ENCODE measurements around the gene SHLD2.
"Not testable (repeated sequence)": the region's sequence is repeated elsewhere in the genome, so short reads cannot be mapped to it uniquely, and the experiment has no call there.

Gene SHLD2

DNA sequence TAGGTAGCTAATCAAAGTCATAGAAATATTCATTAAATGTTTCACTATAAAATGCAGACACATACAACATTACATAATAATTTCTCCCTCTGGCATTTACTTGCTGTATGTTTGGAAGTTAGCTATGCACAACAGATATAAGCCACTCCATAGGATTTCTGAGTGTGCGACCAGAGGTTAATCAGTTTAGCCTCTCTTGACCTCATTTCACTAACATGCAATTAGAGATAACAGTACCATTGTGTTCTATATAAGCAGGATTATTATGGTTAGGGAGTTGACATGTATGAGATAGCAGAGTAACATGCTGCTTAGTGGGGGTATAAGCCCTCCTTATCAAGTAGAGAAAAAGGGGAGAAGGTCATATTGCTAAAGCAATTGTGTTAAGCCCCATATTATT, 26.7 kb upstream of the SHLD2 start:
- Histone ChIP-seq H3K27ac (no peak overlapping the region), H3K4me3 (ENCODE audit: low read depth, low read length) (no peak overlapping the region), H3K9me3 (ENCODE audit: severe bottlenecking) (no peaks in the 10 kb centered on the region), H3K27me3 (ENCODE audit: insufficient read depth, low read depth, severe bottlenecking) (no peaks in the 10 kb centered on the region), H3K36me3 (peaks cover 59% of the 10 kb centered on the region)
- no peak for DNase-seq
- TF ChIP-seq, protein P1, sequence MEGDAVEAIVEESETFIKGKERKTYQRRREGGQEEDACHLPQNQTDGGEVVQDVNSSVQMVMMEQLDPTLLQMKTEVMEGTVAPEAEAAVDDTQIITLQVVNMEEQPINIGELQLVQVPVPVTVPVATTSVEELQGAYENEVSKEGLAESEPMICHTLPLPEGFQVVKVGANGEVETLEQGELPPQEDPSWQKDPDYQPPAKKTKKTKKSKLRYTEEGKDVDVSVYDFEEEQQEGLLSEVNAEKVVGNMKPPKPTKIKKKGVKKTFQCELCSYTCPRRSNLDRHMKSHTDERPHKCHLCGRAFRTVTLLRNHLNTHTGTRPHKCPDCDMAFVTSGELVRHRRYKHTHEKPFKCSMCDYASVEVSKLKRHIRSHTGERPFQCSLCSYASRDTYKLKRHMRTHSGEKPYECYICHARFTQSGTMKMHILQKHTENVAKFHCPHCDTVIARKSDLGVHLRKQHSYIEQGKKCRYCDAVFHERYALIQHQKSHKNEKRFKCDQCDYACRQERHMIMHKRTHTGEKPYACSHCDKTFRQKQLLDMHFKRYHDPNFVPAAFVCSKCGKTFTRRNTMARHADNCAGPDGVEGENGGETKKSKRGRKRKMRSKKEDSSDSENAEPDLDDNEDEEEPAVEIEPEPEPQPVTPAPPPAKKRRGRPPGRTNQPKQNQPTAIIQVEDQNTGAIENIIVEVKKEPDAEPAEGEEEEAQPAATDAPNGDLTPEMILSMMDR (IDR thresholded peaks at IDR 0.05; ENCODE audit: low read depth, low read length), result no peak

DNA sequence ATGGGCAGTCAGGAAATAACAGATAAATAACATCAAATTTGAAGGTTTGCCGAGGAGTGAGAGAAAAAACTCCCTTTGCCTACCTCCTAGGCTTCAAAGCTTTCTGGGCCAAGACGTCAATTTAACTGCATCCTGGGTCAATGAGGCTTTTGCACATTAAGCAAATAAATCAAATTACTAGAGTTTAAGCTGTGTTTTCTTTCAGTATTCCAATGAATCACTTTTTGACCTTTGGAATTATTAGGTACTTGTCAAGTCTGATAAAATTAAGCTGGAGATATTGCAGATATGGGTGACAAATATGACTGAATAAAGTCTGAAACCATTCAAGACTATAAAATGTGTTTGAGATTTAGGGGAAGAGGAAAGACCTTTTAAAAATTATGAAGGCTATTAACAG, 22.6 kb upstream of the SHLD2 start:
- TF ChIP-seq, protein P1 (IDR thresholded peaks at IDR 0.05; ENCODE audit: low read depth, low read length), result no peak
- no peak overlapping the region for H3K4me3 ChIP-seq (ENCODE audit: low read depth, low read length)
- H3K9me3 ChIP-seq (ENCODE audit: severe bottlenecking), result no peaks in the 10 kb centered on the region
- H3K36me3 ChIP-seq, result peaks cover 40% of the 10 kb centered on the region
- no peak for DNase-seq
- no peak overlapping the region for H3K27ac ChIP-seq
- H3K27me3 ChIP-seq (ENCODE audit: insufficient read depth, low read depth, severe bottlenecking), result no peaks in the 10 kb centered on the region

DNA sequence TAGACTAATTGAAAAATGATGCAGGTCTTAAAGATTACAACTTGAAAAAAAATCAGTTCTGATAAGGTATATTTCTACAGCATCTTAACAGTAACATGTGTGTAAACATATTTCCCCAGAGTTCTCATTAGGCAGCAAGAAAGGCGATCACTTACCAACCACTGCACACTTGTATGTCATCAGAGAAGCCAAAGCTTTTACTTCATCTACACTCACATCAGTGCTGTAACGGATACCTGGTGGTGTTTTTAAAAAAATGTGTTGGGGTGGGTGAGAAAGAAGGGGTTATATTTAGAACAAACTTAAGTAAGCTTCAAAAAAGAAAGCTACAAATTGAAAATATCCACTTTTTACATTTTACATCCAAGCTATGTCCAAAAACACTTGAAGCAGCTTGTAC, 18.6 kb upstream of the SHLD2 start:
- not testable (repeated sequence) for H3K4me3 ChIP-seq (ENCODE audit: low read depth, low read length); DNase-seq; H3K27ac ChIP-seq; H3K27me3 ChIP-seq (ENCODE audit: insufficient read depth, low read depth, severe bottlenecking); H3K9me3 ChIP-seq (ENCODE audit: severe bottlenecking)
- peaks cover 18% of the 10 kb centered on the region for H3K36me3 ChIP-seq

DNA sequence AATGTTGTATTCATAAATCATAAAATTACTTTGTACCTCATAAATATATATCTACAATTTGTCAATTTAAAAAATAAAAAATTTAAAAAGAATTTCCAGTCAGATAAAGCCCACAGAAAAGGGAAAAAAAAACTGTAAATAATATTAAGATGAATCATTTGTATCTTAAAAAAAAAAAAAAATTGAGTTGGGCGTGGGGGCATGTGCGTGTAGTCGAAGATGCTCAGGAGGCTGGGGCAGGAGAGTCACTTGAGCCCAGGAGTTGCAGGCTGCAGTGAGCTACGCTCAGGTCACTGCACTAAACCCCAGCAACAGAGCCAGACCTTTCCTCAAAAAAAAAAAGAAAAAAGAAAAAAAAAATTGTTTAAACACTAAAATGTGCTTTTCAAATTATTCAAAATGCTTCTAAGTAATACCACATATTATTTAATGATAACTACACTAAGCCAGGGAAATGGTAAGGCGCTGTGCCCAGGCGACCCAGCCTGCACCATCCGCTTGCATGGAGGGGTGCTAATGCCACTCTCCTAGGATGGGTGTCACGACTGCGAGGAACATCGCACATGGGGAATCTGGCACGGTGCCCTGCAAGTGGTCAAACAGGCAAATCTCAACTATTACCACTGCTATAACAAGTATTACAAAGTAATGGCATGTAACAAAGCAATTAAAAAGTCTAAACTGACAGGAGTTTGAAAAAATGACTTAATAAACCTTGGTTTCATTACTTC, 15.7 kb upstream of the SHLD2 start:
- Histone ChIP-seq H3K9me3 (ENCODE audit: severe bottlenecking) (no peaks in the 10 kb centered on the region), H3K4me3 (ENCODE audit: low read depth, low read length) (no peak overlapping the region), H3K36me3 (peaks cover 6% of the 10 kb centered on the region), H3K27ac (no peak overlapping the region), H3K27me3 (ENCODE audit: insufficient read depth, low read depth, severe bottlenecking) (no peaks in the 10 kb centered on the region)
- TF ChIP-seq, protein P1 (IDR thresholded peaks at IDR 0.05; ENCODE audit: low read depth, low read length), result no peak
- no peak for DNase-seq

DNA sequence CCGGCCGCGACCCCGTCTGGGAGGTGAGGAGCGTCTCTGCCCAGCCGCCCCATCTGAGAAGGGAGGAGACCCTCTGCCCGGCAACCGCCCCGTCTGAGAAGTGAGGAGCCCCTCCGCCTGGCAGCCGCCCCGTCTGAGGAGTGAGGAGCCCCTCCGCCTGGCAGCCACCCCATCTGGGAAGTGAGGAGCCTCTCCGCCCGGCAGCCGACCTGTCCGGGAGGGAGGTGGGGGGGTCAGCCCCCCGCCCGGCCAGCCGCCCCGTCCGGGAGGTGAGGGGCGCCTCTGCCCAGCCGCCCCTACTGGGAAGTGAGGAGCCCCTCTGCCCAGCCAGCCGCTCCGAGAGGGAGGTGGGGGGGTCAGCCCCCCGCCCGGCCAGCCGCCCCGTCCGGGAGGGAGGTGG, 14.4 kb upstream of the SHLD2 start:
- not testable (repeated sequence) for H3K4me3 ChIP-seq (ENCODE audit: low read depth, low read length); H3K27ac ChIP-seq; H3K36me3 ChIP-seq; DNase-seq; H3K27me3 ChIP-seq (ENCODE audit: insufficient read depth, low read depth, severe bottlenecking); H3K9me3 ChIP-seq (ENCODE audit: severe bottlenecking)

DNA sequence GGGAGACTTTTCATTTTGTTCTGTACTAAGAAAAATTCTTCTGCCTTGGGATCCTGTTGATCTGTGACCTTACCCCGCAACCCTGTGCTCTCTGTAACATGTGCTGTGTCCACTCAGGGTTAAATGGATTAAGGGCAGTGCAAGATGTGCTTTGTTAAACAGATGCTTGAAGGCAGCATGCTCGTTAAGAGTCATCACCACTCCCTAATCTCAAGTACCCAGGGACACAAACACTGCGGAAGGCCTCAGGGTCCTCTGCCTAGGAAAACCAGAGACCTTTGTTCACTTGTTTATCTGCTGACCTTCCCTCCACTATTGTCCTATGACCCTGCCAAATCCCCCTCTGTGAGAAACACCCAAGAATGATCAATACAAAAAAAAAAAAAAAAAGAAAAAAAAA, 13.4 kb upstream of the SHLD2 start:
- not testable (repeated sequence) for H3K36me3 ChIP-seq; DNase-seq; H3K4me3 ChIP-seq (ENCODE audit: low read depth, low read length); H3K27me3 ChIP-seq (ENCODE audit: insufficient read depth, low read depth, severe bottlenecking); H3K27ac ChIP-seq; H3K9me3 ChIP-seq (ENCODE audit: severe bottlenecking)

DNA sequence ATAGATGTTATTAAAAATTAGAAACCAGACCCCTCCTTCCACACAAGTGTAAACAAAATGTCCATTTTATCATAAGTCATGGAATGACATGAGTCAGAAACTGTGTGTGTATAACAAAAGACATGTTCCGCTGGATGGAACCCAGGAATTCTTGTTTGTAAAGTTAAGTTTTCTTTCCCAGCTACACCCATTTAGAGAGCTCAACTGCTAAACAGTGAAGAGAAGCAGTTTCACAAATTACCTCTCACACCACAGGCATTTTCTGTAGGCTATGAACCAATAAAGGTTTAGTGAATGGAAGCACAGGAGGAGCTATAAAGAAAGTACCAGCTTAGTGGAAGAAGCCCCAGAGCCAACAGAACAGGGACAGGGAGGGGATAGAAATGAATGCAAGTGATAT, 12.8 kb upstream of the SHLD2 start:
- DNase-seq; H3K36me3 ChIP-seq; H3K27ac ChIP-seq; H3K9me3 ChIP-seq (ENCODE audit: severe bottlenecking); H3K4me3 ChIP-seq (ENCODE audit: low read depth, low read length); H3K27me3 ChIP-seq (ENCODE audit: insufficient read depth, low read depth, severe bottlenecking): not testable (repeated sequence)

DNA sequence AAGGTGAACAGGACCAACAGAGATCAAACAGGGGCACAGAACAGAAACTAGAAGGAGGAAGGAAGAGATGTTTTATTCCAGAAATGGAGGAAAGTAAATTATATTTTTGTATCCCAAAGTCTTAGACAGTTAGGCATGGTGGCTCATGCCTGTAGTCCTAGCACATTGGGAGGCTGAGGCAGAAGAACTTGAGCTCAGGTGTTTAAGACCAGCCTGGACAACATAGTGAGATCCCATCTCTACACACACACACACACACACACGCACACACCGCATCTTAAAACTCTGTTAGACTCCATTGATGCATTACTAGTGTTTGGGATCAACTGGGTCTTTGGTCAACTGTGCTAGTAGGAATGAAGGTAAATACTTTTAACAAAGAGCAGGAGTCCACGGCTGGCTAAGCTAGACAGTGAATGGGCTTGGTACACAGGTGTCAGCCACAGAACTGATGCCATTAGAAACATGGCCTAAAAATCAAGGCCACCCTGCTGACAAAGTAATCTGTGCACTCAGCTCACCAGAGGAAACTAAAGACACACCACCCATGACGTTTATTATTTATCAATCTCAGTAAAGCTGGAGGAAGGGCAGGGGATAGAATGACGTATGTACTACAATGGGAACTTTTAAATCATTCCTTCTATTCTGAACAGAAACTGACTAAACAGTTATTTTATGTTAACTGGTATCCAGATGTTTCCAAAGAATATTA, 11.3 kb upstream of the SHLD2 start:
- not testable (repeated sequence) for H3K4me3 ChIP-seq (ENCODE audit: low read depth, low read length); H3K27ac ChIP-seq; DNase-seq; H3K27me3 ChIP-seq (ENCODE audit: insufficient read depth, low read depth, severe bottlenecking); H3K36me3 ChIP-seq; H3K9me3 ChIP-seq (ENCODE audit: severe bottlenecking)

DNA sequence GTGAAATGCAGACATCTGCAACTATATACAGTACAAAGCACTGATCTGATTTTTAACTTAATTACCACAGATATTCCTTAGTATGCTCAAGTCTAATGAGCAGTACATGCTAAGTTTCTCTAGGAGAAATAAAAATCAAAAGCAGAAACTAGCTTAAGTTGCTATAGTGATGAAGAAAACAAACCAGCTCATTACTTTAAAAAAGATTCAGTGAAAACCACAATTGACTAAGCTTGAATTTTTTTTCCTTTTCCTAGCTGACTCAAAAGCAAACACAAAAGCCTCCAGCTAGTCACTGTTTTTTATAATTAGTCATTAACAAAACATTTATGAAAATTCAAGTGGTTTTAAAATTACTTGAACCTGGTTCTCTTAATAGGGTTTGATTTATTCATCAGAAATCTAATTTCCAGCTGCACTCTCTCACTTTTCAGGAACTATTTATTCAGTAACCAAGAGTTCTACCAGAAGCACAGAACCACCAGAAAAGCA, 10.7 kb upstream of the SHLD2 start:
- DNase-seq; H3K9me3 ChIP-seq (ENCODE audit: severe bottlenecking); H3K4me3 ChIP-seq (ENCODE audit: low read depth, low read length); H3K27ac ChIP-seq; H3K27me3 ChIP-seq (ENCODE audit: insufficient read depth, low read depth, severe bottlenecking): not testable (repeated sequence)
- H3K36me3 ChIP-seq, result peaks cover 16% of the 10 kb centered on the region

Measured in WERI-Rb-1 (cell line).